Hematopoietic multipotent progenitor cell treated with erythropoietin and hydrocortisone succinate and interleukin-3 and kit ligand, for 17 days (in vitro differentiated cells): Measurements from ENCODE around the gene AHNAK2.

Experiments used
- DNase-seq: peaks from one replicate; pipeline ENCODE4 v3.0.0-alpha.2; 2015; ENCODE audit warnings: low spot score

The AHNAK2 gene

DNA sequence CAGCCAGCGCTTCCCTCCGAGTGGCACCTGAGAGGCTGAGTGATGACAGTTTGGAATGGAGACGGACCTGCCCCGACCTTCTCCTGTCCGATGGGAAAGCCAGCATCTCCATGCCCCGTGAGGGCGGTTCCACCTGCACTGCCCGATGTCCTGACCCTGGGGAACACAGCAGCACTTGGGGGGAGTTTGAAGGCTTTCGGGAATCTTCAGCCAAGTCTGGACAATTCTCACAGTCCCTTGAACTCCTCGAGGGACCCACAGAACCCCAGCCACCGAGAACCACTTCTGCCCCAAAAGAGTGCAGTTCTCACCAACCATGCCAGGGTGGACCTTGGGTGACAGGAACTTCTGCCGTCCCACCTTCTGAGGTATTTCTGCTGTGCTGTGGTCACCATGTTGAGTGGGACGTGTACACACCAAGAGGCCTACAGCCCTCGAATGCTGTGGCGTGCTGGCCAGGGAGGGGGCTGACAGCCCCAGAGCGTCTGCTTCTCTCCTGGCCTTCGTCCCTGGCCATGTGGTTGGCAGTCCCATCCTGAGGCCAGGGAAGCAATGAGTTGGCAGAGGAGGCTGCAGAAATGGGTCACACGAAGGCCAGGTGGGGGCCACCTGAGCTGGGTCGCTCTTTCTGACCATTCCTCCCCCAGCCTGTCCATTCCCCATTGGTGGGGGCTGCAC lies 8.5 kb upstream of the AHNAK2 start:
- no peak for DNase-seq

DNA sequence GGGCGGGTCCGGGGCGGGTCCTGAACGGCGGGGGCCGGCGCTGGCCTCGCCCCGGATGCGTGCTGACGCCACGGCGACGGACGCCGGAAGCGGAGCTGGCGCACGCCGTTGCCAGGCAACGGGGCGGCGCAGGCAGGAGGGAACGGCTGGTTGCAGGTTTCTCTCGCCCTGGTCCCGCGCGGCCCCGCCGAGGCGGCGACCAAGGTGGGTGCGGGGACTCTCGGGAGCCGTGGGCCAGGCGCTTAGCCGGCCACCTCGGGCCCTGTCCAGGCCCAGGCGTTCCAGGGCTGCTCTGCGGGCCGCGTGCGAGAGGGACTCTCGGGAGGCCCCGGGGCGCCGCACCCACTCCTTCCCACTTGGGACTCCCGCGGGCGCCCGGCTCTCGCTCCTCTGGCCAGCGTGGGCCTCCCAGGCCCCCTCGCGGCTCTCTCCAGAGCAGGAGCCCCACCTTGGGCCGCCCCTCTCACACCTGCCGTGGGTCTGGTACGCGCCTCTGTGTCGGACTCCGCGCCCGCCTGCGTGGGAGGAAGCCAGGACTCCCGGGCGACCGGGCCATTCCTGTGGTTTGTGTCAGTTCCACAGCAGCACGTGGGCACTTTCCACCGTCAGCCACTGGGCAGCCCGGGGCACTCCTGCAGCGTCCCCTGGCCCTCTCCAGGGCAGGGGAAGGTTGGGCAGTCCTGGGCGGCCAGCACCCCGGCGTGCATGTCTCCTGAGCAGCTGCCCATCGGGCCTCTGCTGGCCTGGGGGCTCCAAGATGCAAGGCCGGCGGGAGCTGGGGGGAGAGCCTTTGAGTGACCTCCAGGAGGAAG lies 7.7 kb upstream of the AHNAK2 start, which contains the start of gene CLBA1:
Gene CLBA1 (plus strand): TSS at position 114 of the 812 bp plus-strand sequence. CDS start 644 bp downstream, at position 758.
- DNase-seq = peak; percentile 93

DNA sequence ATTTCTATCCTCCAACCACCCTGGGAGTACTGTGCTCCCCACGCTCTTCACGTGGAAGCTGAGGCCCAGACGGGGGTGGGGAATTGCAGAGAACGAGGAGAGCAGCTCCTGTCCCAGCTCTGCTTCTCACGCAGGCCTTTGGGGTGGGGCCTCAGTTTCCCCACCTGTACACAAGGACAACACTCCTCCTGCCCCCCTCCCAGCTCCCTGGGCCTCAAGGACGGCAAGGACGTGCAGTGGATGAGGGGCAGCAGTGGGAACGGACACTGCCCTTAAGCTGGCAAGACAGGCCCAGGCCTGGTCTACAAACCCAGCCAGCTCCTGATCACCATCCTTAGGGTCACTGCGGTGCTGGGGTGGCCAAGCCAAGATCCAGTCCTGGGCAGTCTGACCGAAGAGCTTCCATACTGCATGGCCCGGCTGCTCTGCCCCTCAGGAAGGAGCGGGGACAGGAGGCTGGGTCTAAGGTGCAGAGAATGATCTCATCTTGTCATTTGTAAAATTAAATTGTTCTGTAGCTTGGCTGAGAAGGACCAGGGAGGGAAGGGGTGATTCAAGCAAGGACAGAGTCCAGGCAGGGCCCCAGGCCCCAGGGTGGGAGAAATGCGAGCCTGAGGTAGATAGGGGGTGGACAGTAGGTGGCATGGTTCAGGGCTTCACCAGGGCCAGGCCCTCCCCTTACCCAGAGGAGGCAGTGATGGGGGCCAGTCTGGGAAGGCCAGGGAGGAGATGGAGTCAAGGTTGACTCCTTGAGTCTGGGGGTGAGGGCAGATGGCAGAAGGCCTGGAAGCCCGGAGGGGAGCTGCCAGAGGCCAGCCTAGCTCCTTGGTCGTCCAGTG lies 6.1 kb upstream of the AHNAK2 start:
- DNase-seq = no peak

DNA sequence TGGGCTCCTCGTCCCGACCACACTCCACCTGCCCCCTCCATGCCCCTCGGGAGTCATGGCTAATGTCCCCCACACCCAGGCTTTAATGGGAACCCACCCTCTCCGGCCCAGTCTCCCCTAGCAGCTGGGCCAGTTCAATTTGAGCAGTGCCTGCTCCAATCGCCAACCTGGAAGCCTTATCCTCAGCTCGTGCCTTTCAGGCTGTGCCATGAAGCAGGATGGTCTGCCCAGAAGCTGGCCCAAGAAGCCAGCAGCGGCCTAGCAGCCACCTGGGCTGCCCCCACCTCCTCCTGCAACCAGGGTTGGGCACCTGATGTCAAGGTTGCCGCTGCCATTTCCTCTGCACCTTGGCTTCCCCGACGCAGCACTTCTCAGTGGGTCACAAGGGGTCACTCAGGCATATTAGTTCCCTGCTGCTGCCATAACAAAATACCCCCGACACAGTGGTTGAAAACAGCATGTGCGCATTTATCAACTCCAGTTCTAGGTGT lies 5.1 kb upstream of the AHNAK2 start:
- DNase-seq = no peak

DNA sequence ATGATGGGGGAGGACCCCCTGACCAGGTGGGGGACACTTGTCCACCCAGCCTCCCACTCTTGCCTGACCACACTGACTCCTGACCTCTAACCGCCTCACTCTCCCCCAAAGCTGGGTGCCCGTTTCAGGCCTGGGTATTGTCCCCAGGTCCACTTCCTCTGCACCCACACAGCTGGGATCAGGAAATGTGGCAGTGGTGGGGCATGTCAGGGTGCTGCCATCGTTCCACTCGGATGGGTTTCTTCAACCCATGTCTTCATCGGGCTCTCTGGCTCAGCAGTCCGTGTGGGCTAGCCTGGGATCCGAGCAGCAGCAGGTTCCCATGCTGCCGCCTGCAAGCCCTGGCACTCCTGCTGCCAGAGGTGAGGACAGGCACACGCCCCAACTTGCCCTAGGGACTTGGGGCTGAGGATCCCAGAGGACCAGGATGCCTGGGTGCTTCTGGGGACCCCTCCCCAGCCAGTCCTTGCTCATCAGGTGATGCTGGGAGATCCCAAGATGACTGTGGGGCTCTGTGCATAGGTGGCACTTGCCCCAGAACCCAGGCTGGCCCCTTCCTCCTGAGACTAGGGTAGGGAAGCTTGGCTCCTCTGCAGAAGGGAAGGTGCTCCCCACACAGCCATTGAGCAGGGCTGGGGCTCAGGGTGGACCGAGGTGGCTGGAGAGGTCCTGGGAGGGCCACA lies 4.5 kb upstream of the AHNAK2 start:
- no peak for DNase-seq

DNA sequence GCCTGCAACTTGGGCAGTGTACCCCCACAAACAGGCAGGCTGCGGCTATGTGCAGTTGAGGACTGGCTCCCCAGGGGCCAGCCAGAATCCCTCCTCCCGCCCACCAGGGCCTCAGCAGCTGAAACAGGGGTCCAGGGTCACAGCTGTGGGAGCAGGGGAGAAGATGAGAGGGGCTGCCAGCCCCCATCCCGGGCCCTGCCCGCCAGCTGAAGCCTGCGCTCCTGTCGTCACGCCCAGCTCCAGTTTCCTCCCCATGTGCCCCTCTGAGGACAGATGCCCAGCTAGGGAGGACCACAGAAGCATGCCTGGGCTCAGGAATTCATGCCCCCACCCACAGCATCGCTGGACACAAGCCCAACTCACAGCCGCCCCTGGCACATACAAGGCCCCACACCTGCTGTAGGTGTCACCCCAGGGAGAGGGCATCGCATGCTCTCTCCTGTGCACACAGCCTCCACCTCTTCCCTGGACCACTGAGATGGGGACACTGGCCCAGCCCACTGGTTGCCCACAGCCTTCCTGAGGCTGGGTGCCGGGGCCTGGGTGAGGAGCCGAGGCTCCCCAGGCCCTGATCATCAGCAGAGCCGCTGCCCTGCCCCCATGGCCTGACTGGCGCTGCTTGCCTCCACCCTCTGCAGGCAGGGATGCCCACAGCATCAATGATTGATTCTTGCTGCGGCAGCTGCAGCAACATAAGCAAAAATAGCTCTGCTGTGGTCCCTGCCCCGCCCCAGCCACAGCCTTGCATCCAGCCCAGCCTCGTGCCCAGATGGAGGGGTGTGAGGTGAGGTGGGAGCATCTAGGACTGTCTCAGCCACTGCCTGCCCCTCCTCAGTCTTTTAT lies 3.7 kb upstream of the AHNAK2 start:
- DNase-seq = no peak

DNA sequence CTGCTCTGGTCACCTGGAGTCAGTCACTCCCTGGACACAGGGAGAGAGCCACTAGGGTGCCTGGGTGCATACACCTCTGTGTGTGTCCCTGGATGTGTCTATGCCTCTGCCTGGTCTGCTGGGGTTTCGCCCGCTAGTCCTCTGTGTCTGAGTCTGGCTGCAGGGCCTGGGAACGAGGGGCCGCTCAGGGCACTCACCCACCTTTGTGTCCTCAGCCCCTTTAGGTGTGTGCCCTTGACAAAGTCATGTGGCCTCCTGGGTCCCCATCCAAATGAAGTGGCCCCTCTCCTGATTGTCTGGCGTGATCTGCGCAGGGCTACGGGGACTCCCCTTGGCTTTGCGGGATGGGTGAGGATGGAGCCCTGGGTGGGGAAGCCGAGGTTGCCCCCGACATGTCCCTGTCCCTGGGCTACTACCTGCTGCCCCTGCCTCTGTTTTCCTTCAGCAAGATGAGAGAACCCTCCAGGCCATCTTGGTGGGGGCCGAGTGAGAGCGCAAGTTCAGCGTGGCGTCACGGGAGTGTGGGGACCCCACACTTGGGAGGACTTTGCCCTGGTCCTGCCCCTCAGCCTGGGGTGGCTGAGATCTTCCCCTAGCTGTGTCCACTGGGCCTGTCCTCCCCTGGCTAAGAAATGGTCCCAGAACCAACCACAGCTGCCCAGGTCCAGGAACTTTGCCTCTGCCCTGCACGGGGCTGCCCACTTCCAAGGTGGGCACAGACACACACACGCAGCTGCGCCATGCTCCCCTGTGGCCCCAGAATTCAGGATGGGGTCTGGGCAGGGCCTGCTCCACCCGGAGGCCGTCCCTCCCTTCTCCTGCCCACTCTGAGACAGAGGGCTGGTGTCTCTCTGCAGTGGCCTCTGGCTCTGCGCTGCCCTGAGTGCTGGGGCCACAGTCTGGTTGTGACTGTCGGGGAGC lies 2.7 kb upstream of the AHNAK2 start:
- DNase-seq = no peak

DNA sequence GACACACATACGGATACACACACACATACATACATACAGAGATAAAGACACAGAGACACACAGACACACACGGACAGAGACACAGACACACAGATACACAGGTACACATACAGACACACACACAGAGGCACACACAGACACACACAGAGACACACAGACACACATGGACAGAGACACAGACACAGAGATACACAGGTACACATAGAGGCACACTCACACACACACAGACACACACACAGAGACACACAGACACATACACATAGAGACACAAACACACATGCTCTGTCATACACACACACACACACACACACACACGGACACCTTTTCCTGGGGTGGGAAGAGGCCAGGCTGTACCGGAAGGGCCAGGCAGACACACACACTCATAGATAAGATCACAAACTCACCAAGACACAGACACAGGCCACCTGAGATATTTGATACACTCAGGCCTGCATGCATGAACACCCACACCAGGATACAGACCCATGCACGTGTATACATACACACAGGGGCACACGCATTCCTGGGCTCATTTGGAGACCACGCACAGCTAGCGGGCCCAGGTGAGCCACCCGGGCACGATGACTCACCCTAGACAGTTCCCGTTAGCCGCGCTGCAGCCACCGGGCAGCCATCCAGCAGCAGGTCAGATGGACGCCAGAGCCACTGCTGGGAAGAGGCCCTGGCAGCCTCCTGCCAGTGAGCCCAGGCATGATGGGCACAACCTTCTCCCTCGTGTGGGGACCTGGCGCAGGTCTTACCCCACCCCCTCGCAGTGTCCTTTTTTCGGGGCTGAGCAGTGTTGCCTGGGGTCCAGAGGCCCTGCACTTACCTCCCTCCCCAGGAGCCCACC lies 1.8 kb upstream of the AHNAK2 start:
- no peak for DNase-seq

DNA sequence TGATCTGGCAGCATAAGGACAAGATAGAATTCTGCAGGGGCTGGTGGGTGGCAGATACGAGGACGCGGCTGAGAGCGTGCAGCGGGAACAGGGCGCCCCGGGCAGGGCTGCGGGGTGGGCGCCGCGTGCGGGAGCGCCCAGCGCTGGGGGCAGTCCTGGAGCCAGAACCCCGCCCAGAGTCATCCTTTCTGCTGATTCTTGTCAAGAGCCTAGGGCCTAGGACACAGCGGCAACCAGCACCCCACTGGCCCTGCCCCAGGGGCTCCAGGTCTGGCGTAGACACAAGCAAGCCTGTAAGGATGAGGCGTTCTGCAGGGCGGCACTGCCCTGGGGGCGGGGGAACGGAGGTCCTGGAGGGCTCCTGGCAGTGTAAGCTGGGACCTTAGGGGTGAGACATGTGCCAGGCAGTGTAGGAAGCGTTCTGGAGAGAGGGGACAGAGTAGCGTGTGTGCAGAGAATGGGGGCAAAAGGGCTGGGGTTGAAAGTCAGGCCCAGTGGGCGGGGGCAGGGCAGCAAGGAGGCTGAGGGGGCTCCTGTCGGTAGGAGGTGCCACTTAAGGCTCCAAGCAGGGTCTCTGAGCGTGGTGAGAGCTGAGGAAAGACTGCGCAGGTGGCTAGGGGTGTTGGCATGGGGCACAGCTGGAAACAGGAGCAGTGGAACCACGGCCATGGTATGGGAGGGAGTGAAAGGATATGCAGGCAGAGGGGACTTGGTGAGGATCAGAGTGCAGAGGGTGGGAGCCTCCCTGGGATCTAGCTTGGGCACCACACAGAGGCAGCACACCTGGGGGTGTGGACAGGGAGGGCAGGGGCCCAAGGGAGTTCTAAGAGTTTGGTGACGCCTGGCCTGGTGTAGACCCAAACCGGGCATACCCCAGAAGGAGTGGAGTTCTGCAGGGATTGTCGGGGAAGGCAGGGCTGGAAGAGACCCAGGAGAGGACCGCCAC lies 845 bp upstream of the AHNAK2 start:
- DNase-seq = no peak

DNA sequence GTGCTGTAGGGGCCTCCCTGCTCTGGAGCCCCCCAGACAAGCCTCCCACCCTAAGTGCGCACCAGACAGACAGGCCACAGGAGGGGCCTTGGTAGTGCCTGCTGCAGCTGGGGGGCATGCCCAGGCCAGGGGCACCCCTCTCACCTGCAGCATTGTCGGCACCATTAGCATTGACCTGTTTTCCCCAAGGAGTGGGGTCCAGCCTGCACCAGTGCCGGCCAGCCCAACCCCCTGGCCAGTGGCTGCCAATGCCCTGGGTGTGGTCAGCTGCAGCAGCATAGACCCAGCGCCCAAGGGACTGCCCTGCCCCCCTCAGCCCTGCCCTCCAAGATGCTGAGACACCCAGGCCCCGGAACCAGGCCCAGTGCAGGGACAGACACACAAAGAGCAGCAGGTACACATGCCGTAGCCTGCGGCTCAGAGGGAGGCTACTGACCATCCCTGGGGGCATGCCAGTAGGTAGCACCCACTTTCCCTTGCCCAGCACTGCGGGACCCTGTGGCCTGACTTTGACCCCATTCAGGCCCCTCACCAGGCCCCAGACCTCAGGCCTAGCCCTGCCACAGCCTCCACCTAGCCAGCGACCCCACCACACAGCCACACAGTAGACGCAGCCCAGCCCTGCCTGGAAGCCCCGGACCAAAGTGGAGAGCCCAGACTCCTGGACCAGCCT lies 1.0 kb downstream of the AHNAK2 start:
- DNase-seq = no peak

DNA sequence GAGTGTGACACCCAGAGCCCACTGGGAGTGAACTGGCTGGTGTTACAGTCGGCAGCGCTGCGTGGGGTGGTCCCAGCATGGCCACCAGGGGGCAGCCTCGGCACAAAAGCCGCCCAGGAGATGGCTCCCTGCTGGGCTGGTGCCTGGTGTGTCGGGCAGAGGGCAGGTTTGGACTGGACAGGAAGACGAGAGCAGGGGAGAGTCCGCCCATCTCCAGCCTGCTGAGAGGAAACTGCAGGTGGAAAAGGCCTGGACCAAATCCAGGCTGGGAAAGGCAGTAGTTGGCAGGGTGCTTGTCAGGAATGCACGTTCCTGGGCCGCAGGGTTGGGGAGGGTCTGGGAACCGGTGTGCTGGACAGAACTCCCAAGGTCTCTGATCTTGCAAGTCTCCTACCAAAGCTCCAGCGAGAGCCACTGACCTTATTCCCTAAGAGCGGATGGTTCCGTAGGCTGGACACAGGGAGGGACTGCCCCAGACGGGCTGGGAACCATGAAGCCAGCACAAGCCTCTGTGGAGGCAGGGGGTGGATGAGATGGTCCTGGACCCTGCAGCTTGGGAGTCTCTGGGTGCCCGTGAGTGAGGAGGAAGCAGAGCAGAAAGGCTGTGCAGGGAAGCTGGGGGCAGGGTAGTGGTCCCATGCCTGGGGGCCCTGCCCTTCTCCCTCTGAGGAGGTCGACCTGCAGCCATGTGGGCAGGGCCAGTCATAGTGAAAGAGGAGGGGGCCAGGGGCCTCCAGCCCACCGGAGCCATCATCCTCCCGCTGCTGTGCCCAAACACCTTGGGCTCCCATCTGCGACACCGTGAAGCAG lies 1.8 kb downstream of the AHNAK2 start:
- peak; percentile 82 for DNase-seq

DNA sequence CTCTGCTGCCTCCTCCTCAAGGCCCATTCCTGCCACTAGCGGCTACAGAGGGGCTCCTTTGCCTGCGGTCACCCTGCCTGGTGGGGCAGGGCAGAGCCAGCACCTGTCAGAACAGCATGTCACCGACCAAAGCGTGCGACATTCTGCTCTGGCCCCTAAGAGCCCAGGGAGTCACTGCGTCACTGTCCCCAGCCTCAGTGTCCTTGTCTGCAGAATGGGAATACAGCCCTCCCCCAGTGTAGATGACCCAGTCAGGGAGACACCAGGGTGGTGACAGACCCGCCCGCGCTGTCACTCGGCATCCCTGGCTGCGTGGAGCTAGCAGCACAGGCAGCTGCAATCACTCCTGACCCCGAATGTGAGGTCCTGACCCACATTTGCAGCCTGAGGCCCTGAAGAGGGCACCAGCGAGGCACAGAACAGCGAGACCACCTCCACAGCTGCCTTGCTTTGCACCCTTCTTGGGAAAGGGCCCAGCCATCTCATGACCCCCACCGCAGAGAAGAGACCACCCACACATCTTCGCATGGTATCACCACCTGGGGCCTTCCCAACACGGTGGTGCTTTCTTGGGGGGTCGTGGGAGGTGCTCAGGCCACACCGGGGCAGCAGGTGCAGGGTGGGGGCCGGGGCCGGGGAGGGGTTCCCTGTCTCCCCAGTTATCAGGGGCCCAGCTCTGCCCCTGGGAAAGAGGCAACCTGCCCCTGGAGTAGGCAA lies 2.5 kb downstream of the AHNAK2 start:
- DNase-seq = peak; percentile 11

DNA sequence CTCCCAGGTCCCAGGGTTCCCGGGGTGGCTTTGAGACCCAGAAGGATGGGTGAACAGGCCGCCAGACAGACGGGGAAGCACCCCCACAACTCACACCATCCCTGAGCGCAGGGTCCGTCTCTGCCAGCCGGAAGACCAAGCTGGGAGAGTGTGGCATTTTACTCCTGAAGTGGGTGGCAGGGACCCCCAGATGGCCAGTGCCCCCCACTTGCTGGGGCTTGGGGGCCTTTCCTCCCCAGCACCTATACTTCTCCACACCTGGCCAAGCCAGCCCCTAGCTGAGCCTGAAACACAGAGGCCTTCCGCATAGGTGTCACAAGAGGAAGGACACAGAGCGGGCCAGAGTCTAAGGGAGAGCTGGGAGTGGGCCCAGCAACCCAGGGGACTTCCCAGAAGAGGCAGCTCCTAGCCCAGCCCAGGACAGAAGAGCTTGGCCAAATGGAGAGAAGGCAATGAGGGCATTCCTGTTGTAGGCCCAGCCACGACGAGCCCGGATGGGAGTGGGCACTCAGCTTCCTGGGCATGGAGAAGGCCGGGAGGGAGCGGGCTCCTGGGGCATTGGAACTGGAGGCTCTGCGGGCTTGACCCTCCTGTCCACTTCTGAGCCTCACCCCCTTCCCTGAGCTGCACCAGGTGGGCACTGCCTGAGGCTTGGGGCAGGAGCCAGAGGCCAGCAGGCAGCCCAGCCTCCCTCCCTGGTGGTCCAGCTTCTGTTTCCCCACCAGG lies 3.3 kb downstream of the AHNAK2 start:
- no peak for DNase-seq

DNA sequence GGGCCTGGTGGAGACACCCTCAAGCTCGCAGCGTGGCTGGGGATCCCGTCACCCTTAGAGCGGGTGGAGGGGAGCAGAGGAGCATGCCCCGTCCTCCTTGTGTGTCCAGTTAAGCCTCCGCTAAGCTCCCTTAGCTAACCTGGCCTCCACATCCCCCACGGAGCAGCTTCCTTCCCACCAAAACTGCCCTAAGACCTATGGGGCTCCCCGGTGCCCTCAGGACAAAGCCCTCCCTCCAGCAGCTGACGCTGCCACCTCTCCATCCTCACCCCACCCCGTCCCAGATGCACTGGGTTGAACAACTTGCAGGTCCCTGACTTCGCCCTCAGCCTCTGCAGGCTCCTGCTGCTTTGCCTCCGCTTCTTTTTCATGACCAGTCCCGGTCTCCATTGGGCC lies 4.0 kb downstream of the AHNAK2 start:
- no peak for DNase-seq
